HTERT RPE-1 (cell line): Measurements from ENCODE around the gene SPTBN1.

Source experiments
- in situ Hi-C: fragments of 300-500 bp; cut with MboI; formaldehyde crosslinking; loops from 4 replicates; pipeline ENCODE4 v1.14.3; 2020; ENCODE audit warnings: low sequenced_read_pairs

Gene SPTBN1

GRCh38 chr2:54570321-54570855, 114.3 kb downstream of the SPTBN1 start:
- in situ Hi-C loops: no loop called here

GRCh38 chr2:54570925-54571694, 115.0 kb downstream of the SPTBN1 start:
- in situ Hi-C loops: no loop called here

GRCh38 chr2:54572262-54572635, 116.1 kb downstream of the SPTBN1 start:
- in situ Hi-C loops: no loop called here

- in situ Hi-C loops: no loop called here
Measured at GRCh38 chr2:54572636-54573536, 116.8 kb downstream of the SPTBN1 start.

- in situ Hi-C loops: no loop called here
Measured at GRCh38 chr2:54573537-54573919, 117.4 kb downstream of the SPTBN1 start.

GRCh38 chr2:54574107-54574859, 118.2 kb downstream of the SPTBN1 start:
- in situ Hi-C loops: no loop called here

GRCh38 chr2:54574860-54575247, 118.7 kb downstream of the SPTBN1 start:
- in situ Hi-C loops: no loop called here

GRCh38 chr2:54575379-54575888, 119.3 kb downstream of the SPTBN1 start:
- in situ Hi-C loops: no loop called here

GRCh38 chr2:54577035-54577434, 120.9 kb downstream of the SPTBN1 start:
- in situ Hi-C loops: no loop called here

GRCh38 chr2:54577944-54578647, 122.0 kb downstream of the SPTBN1 start:
- in situ Hi-C loops: no loop called here

GRCh38 chr2:54578648-54579045, 122.5 kb downstream of the SPTBN1 start:
- in situ Hi-C loops: no loop called here

GRCh38 chr2:54579061-54579681, 123.0 kb downstream of the SPTBN1 start:
- in situ Hi-C loops: no loop called here

GRCh38 chr2:54579682-54580620, 123.8 kb downstream of the SPTBN1 start:
- in situ Hi-C loops: no loop called here

GRCh38 chr2:54581326-54582039, 125.4 kb downstream of the SPTBN1 start:
- in situ Hi-C loops: no loop called here

GRCh38 chr2:54582987-54583386, 126.9 kb downstream of the SPTBN1 start:
- in situ Hi-C loops: no loop called here

GRCh38 chr2:54584598-54584997, 128.5 kb downstream of the SPTBN1 start:
- in situ Hi-C loops: no loop called here

- in situ Hi-C loops: no loop called here
Measured at GRCh38 chr2:54585136-54585733, 129.1 kb downstream of the SPTBN1 start.

GRCh38 chr2:54586062-54586461, 129.9 kb downstream of the SPTBN1 start:
- in situ Hi-C loops: no loop called here
